DMS 273 treated with DMSO at 0.1 percent for 48 hours (cell line): ENCODE measurements around the gene CXorf49B.

Source experiments
- DNase-seq: peaks from one replicate; lab custom pipeline; 2025; lab: John Stamatoyannopoulos, UW

Gene CXorf49B

GRCh38 chrX:71815906-71816156 lies 52.7 kb downstream of the CXorf49B start:
- DNase-seq: no peak
